ENCODE measurements around the gene SYCE3.

GRCh38 chr22:50597097-50597496 is 34.4 kb upstream of the SYCE3 start:
- TF ChIP-seq, protein P1, sequence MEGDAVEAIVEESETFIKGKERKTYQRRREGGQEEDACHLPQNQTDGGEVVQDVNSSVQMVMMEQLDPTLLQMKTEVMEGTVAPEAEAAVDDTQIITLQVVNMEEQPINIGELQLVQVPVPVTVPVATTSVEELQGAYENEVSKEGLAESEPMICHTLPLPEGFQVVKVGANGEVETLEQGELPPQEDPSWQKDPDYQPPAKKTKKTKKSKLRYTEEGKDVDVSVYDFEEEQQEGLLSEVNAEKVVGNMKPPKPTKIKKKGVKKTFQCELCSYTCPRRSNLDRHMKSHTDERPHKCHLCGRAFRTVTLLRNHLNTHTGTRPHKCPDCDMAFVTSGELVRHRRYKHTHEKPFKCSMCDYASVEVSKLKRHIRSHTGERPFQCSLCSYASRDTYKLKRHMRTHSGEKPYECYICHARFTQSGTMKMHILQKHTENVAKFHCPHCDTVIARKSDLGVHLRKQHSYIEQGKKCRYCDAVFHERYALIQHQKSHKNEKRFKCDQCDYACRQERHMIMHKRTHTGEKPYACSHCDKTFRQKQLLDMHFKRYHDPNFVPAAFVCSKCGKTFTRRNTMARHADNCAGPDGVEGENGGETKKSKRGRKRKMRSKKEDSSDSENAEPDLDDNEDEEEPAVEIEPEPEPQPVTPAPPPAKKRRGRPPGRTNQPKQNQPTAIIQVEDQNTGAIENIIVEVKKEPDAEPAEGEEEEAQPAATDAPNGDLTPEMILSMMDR (conservative IDR thresholded peaks at IDR 0.05; ENCODE audit: low read depth, low read length) = no peak
- TF ChIP-seq EZH2 (IDR thresholded peaks at IDR 0.05; ENCODE audit: borderline replicate concordance, low read depth, low read length, poor library complexity, severe bottlenecking) = no peak
